HepG2 (cell line): Measurements from ENCODE around the gene SPAG4. TPM values are rescaled to one million over a fixed set of nuclear protein-coding genes. Genes with fewer than 3 reads are reported as not detected.

Source experiments
- BCLAF1 ChIP-seq: fragments of 450-650 bp; IDR thresholded peaks from 2 replicates; pipeline ENCODE4 v1.6.1; 2017; ENCODE audit warnings: mild to moderate bottlenecking
- FOXJ3 ChIP-seq: sonication (generic); formaldehyde crosslinking; IDR thresholded peaks from 2 replicates; pipeline ENCODE4 v1.4.0; 2020; ENCODE audit warnings: missing genetic modification reagents, mild to moderate bottlenecking, borderline replicate concordance
- HMGXB3 ChIP-seq: sonication (generic); formaldehyde crosslinking; IDR thresholded peaks from 2 replicates; pipeline ENCODE4 v1.4.0; 2020; ENCODE audit warnings: missing genetic modification reagents, borderline replicate concordance
- KDM4B ChIP-seq: sonication (generic); formaldehyde crosslinking; IDR thresholded peaks from 2 replicates; pipeline ENCODE4 v1.4.0; 2020; ENCODE audit warnings: missing genetic modification reagents
- KLF15 ChIP-seq: sonication (generic); formaldehyde crosslinking; IDR thresholded peaks from 2 replicates; pipeline ENCODE4 v1.8.1; 2023; ENCODE audit warnings: borderline replicate concordance, mild to moderate bottlenecking, inconsistent platforms, missing genetic modification reagents, mixed read lengths
- MTA1 ChIP-seq: sonication (generic); formaldehyde crosslinking; IDR thresholded peaks from 2 replicates; pipeline ENCODE4 v1.4.0; 2020; ENCODE audit warnings: missing genetic modification reagents, mild to moderate bottlenecking, borderline replicate concordance
- NFKB2 ChIP-seq: sonication (generic); formaldehyde crosslinking; IDR thresholded peaks from 2 replicates; pipeline ENCODE4 v1.4.0; 2020; ENCODE audit warnings: missing genetic modification reagents, borderline replicate concordance
- PITX1 ChIP-seq: sonication (generic); formaldehyde crosslinking; IDR thresholded peaks from 2 replicates; pipeline ENCODE4 v1.5.1; 2020; ENCODE audit warnings: mild to moderate bottlenecking, missing genetic modification reagents
- POLR2AphosphoS5 ChIP-seq: IDR thresholded peaks from 2 replicates; pipeline ENCODE4 v1.6.1; 2012; ENCODE audit warnings: low read depth, low read length
- SPEN ChIP-seq: sonication (generic); formaldehyde crosslinking; IDR thresholded peaks from 2 replicates; pipeline ENCODE4 v1.5.1; 2020; ENCODE audit warnings: low read depth, mild to moderate bottlenecking, missing genetic modification reagents
- THAP8 ChIP-seq: sonication (generic); formaldehyde crosslinking; IDR thresholded peaks from 2 replicates; pipeline ENCODE4 v1.5.1; 2020; ENCODE audit warnings: missing genetic modification reagents, mild to moderate bottlenecking, borderline replicate concordance
- YY1 ChIP-seq: IDR thresholded peaks from 2 replicates; pipeline ENCODE4 v1.6.1; 2011; ENCODE audit warnings: low read length, low read depth, moderate library complexity, mild to moderate bottlenecking; ENCODE audit not compliant: insufficient read depth, insufficient replicate concordance
- ZHX2 ChIP-seq, 2 experiments: sonication (generic) in 1 of 2; formaldehyde crosslinking in 1 of 2; IDR thresholded peaks; 2 replicates each; pipeline versions ENCODE4 v1.6.1 to v1.9.0; 2014 to 2022; ENCODE audit warnings: antibody characterized with exemption in 1 of 2, borderline replicate concordance in 1 of 2, inconsistent platforms in 1 of 2, low read depth in 1 of 2, missing genetic modification reagents in 1 of 2
- ZNF367 ChIP-seq: sonication (generic); formaldehyde crosslinking; IDR thresholded peaks from 2 replicates; pipeline ENCODE4 v1.4.0; 2020; ENCODE audit warnings: missing genetic modification reagents, borderline replicate concordance
- polyA plus RNA-seq, 8 experiments: library from polyadenylated mRNA; depleted of rRNA in 3 of 8; stranded (reverse) in 7 of 8; unstranded in 1 of 8; fragments of >200 nt; fragmentation: Illumina TruSeq in 4 of 8; extraction: Trizol in 4 of 8; gene quantifications; 2 replicates each; pipeline versions ENCODE4 v1.2.1 to v1.2.3, GENCODE V29; 2011 to 2016; ENCODE audit warnings: low read depth in 4 of 8, missing spikeins in 1 of 8, mixed read lengths in 1 of 8; ENCODE audit not compliant: insufficient read depth in 1 of 8
- total RNA-seq, 5 experiments: library from RNA; depleted of rRNA; stranded (reverse); fragments of >200 nt; fragmentation: Illumina TruSeq; extraction: Trizol; gene quantifications; 2 replicates each; pipeline ENCODE4 v1.2.3, GENCODE V29; 2016; ENCODE audit warnings: low read depth in 1 of 5

The SPAG4 gene
- total and polyA plus RNA-seq, 2 of the 13 experiments (the other 11 are each of a cell fraction or from before 2014, with no cell fraction given) = 5.8 to 137 TPM

GRCh38 chr20:35632539-35633115 is 17.0 kb downstream of the SPAG4 start (continued):
- TF ChIP-seq THAP8 (CRISPR knock-in tag) (no peak), MTA1 (CRISPR knock-in tag) (peak; percentile 50; the same call in 1 of the 2 replicates), KDM4B (no peak), BCLAF1 (no peak), SPEN (CRISPR knock-in tag) (no peak), ZHX2 (IDR thresholded peaks at IDR 0.05; ENCODE audit: low read depth) (no peak), ZHX2 (CRISPR knock-in tag; IDR thresholded peaks at IDR 0.05; ENCODE audit: borderline replicate concordance) (no peak), NFKB2 (CRISPR knock-in tag) (no peak), ZNF367 (CRISPR knock-in tag) (no peak), FOXJ3 (no peak), PITX1 (peak; percentile 38; the same call in 1 of the 2 replicates), POLR2AphosphoS5 (peak; percentile 22; the same call in 1 of the 2 replicates), HMGXB3 (CRISPR knock-in tag) (no peak), YY1 (no peak), KLF15 (CRISPR knock-in tag) (no peak)
